Measurements from ENCODE around the gene RGS2. TPM values are rescaled to one million over a fixed set of nuclear protein-coding genes. Genes with fewer than 3 reads are reported as not detected.

Gene RGS2
- total RNA-seq, 3 donors from 2014 or later: 45.9 to 753 (median 49.0) TPM

GRCh38 chr1:192764675-192765074 is 44.2 kb upstream of the RGS2 start:
- no peaks in the 10 kb centered on the region for H3K36me3 ChIP-seq
- no peak overlapping the region for H3K4me3 ChIP-seq
- TF ChIP-seq POLR2AphosphoS5 (IDR thresholded peaks at IDR 0.05): no peak
- no peak for TF ChIP-seq POLR2A (IDR thresholded peaks at IDR 0.05)
- no peak for TF ChIP-seq CTCF (IDR thresholded peaks at IDR 0.05)
- no peaks in the 10 kb centered on the region for H3K4me1 ChIP-seq
- H3K27me3 ChIP-seq: no peaks in the 10 kb centered on the region
- no peak for DNase-seq (ENCODE audit: low spot score in 2 of 2)
- no peaks in the 10 kb centered on the region for H3K9me3 ChIP-seq
- no peak overlapping the region for H3K27ac ChIP-seq
- intact Hi-C loops (cut with DNase I; ENCODE audit: low total_unique reads): no loop called here

- H3K27me3 ChIP-seq: no peaks in the 10 kb centered on the region
- intact Hi-C loops (cut with DNase I; ENCODE audit: low total_unique reads): no loop called here
- DNase-seq (ENCODE audit: low spot score in 2 of 2): no peak
- no peaks in the 10 kb centered on the region for H3K4me1 ChIP-seq
- no peak overlapping the region for H3K4me3 ChIP-seq
- H3K36me3 ChIP-seq: no peaks in the 10 kb centered on the region
- H3K27ac ChIP-seq: no peak overlapping the region
- TF ChIP-seq CTCF (IDR thresholded peaks at IDR 0.05): no peak
- TF ChIP-seq POLR2A (IDR thresholded peaks at IDR 0.05): no peak
- no peak for TF ChIP-seq POLR2AphosphoS5 (IDR thresholded peaks at IDR 0.05)
- no peaks in the 10 kb centered on the region for H3K9me3 ChIP-seq
Observed at GRCh38 chr1:192766009-192766625, 42.7 kb upstream of the RGS2 start.

GRCh38 chr1:192766876-192767275 is 42.0 kb upstream of the RGS2 start:
- no peak overlapping the region for H3K27ac ChIP-seq
- no peaks in the 10 kb centered on the region for H3K4me1 ChIP-seq
- no peaks in the 10 kb centered on the region for H3K9me3 ChIP-seq
- no peak overlapping the region for H3K4me3 ChIP-seq
- H3K36me3 ChIP-seq: no peaks in the 10 kb centered on the region
- DNase-seq (ENCODE audit: low spot score in 2 of 2): no peak
- TF ChIP-seq POLR2A (IDR thresholded peaks at IDR 0.05) (no peak), POLR2AphosphoS5 (IDR thresholded peaks at IDR 0.05) (no peak), CTCF (IDR thresholded peaks at IDR 0.05) (no peak)
- no peaks in the 10 kb centered on the region for H3K27me3 ChIP-seq
- intact Hi-C loops (cut with DNase I; ENCODE audit: low total_unique reads): no loop called here

- H3K36me3 ChIP-seq: no peaks in the 10 kb centered on the region
- intact Hi-C loops (cut with DNase I; ENCODE audit: low total_unique reads): no loop called here
- no peak overlapping the region for H3K4me3 ChIP-seq
- H3K27me3 ChIP-seq: no peaks in the 10 kb centered on the region
- no peaks in the 10 kb centered on the region for H3K4me1 ChIP-seq
- H3K9me3 ChIP-seq: no peaks in the 10 kb centered on the region
- no peak overlapping the region for H3K27ac ChIP-seq
- DNase-seq (ENCODE audit: low spot score in 2 of 2): no peak
- TF ChIP-seq POLR2A (IDR thresholded peaks at IDR 0.05) (no peak), CTCF (IDR thresholded peaks at IDR 0.05) (no peak), POLR2AphosphoS5 (IDR thresholded peaks at IDR 0.05) (no peak)
Observed at GRCh38 chr1:192767798-192768197, 41.0 kb upstream of the RGS2 start.

- no peak overlapping the region for H3K27ac ChIP-seq
- H3K36me3 ChIP-seq: no peaks in the 10 kb centered on the region
- no peak for TF ChIP-seq POLR2A (IDR thresholded peaks at IDR 0.05)
- no peak for TF ChIP-seq POLR2AphosphoS5 (IDR thresholded peaks at IDR 0.05)
- TF ChIP-seq CTCF (IDR thresholded peaks at IDR 0.05): no peak
- intact Hi-C loops (cut with DNase I; ENCODE audit: low total_unique reads): no loop called here
- no peak for DNase-seq (ENCODE audit: low spot score in 2 of 2)
- H3K9me3 ChIP-seq: no peaks in the 10 kb centered on the region
- H3K4me1 ChIP-seq: no peaks in the 10 kb centered on the region
- no peaks in the 10 kb centered on the region for H3K27me3 ChIP-seq
- no peak overlapping the region for H3K4me3 ChIP-seq
Observed at GRCh38 chr1:192768463-192768862, 40.4 kb upstream of the RGS2 start.
